Retinal pigment epithelial cell (primary cell): ENCODE results near the gene AP3B1.

ENCODE experiments used
- DNase-seq: peaks from one replicate; pipeline ENCODE4 v3.0.0-alpha.2; 2010; ENCODE audit warnings: low read depth
- H3K4me3 ChIP-seq: 2 replicates; pipeline ENCODE4 v1.5.1; 2011; ENCODE audit warnings: mild to moderate bottlenecking, low read length, control low read depth, moderate library complexity
- TF ChIP-seq, protein P1 (sequence below): conservative IDR thresholded peaks from 2 replicates; pipeline ENCODE4 v1.5.1; 2011; ENCODE audit warnings: low read depth, low read length, control low read depth, inconsistent platforms

The AP3B1 gene

DNA sequence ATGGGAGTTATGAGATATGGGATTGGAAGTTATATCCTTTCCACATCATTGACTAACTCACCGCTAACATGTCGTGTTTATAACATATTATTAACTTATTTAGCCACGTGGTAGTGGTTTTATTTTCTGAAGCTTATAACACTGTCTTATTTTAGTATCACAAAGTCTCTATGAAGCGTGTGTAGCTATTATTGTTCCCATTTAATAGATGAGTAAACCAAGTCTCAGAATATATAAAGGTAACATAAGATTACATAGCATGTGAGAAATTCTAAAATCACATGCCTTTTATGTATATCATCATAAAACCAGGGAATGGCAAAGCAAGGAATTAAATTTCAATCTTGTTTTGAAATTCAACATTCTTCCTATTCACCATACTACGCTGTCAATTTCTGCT, 15.3 kb downstream of the AP3B1 start:
- TF ChIP-seq, protein P1, sequence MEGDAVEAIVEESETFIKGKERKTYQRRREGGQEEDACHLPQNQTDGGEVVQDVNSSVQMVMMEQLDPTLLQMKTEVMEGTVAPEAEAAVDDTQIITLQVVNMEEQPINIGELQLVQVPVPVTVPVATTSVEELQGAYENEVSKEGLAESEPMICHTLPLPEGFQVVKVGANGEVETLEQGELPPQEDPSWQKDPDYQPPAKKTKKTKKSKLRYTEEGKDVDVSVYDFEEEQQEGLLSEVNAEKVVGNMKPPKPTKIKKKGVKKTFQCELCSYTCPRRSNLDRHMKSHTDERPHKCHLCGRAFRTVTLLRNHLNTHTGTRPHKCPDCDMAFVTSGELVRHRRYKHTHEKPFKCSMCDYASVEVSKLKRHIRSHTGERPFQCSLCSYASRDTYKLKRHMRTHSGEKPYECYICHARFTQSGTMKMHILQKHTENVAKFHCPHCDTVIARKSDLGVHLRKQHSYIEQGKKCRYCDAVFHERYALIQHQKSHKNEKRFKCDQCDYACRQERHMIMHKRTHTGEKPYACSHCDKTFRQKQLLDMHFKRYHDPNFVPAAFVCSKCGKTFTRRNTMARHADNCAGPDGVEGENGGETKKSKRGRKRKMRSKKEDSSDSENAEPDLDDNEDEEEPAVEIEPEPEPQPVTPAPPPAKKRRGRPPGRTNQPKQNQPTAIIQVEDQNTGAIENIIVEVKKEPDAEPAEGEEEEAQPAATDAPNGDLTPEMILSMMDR: no peak
- no peak for DNase-seq
- no peak overlapping the region for H3K4me3 ChIP-seq

DNA sequence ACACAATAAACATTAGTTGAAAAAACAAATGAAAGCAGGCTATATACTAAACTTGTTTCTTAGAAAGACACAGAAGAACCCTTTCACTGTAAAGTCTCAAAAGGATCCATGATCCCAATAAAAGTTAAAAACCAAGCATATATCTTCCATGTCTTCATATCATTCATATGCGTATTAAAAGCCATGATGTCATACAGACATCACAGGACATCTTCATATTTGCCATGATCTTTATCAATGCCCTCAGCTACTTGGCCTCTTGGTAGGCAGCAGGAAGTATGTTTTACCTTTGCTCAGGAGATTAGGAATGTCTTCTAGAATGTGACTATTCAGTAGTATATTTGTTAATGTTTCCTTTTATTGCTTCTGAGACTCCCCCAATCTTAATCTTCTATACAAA, 16.8 kb downstream of the AP3B1 start:
- no peak for DNase-seq
- TF ChIP-seq, protein P1: no peak
- H3K4me3 ChIP-seq: no peak overlapping the region

DNA sequence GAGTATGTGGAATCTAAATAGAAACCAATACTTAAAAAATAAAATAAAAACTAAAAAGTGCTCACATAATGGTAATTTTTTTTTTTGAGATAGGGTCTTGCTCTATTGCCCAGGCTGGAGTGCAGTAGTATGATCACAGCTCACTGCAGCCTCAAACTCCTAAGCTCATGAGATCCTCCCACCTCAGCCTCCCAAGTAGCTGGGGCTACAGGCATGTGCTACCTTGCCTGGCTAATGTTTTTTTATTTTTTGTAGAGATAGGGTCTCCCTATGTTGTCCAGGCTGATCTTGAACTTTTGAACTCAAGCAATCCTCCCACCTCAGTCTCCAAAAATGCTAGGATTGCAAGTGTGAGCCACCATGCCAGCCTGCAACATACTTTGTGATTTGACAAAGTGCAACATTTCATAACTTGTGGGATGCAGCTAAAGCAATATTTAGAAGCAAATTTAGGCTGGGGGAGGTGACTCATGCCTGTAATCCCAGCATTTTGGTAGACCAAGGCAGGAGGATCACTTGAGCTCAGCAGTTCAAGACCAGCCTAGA, 18.4 kb downstream of the AP3B1 start:
- no peak overlapping the region for H3K4me3 ChIP-seq
- DNase-seq: no peak
- TF ChIP-seq, protein P1: no peak

DNA sequence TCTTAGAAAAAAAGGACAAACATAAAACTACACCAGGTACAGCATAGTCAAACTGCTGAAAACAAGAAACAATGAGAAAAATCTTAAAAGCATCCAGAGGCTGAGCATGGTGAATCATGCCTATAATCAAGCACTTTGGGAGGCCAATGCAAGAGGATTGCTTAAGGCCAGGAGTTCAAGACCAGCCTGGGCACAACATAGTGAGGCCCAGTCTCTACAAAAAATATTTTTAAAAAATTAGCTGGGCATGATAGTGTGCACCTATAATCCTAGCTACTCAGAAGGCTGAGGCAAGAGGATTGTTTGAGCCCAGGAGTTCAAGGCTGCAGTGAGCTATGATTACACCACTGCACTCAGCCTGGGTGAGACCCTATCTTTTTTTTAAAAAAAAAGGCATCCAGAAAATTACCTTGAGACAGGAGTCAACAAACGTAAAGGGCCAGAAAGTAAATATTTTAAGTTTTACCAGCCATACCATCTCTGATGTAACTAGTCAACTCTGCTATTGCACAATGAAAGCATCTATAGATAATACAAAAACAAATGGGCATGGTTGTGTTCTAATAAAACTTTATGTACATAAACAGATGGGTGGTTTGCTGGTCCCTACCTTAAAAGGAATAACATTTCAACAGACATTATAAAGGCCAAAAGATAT, 19.8 kb downstream of the AP3B1 start:
- no peak overlapping the region for H3K4me3 ChIP-seq
- no peak for DNase-seq
- TF ChIP-seq, protein P1: no peak

DNA sequence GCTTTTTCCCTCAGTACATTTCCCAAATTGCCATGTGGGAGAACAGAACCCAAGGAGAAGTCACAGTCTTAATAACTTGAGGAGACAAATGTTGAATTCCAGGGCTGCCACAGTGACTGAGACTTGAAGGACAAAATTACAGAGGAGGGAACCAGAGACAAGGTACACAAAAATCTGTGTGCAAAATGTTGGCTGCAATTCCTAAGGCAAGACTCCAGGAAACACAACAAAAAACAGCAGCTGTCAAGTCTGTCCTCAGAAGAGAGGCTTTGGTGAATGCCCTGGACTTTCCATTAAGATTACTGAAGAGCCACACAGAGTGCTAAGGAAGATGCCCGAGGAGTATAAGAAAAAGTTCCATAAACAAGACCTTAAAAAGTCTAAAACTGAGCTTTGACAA, 21.1 kb downstream of the AP3B1 start:
- no peak overlapping the region for H3K4me3 ChIP-seq
- no peak for DNase-seq
- TF ChIP-seq, protein P1: no peak

DNA sequence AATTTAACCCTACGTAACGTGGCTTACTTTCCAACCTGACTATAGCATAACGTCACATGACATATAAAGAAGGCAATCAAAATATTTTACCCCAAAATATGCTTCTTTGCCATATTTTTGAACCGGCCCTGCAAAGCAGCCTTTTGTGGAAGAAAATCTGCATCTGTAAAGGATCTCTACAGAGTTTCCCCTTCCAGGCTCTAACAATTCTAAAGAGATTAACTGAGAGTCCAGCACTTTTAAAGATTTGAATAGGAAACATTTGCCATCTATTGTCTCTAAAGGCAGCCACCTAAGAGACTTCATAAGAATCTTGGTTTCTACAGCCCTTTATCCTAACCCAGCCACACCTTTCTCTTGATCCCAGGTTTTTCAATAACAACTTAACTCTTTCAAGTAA, 22.7 kb downstream of the AP3B1 start:
- TF ChIP-seq, protein P1: no peak
- H3K4me3 ChIP-seq: no peak overlapping the region
- DNase-seq: no peak

DNA sequence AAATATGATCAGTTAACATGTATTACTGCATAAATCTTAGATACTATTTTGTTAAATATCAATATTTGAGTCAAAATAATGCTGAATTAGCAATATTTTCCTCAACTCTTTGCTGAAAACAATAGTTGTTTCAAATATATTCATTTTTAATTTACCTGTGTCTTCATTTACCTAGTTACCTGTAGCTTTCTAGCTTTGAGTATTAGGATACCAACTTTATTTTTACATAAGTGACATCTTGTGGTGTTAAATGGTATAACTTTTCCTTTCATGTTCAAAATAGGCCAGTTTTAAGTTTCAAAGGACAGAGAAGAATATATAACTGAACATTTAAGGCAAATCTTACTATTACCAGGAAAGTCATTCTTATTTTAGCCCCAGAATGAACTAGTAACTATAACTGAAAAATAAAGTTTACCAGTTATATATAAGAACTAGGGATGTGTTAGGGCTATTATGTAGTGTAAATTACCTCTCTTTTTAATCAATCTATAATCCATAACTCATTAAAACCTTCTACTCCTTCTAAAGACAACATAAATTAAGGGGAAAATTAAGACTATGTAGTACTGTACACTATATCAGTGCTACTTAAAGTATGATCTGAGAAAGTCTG, 25.3 kb downstream of the AP3B1 start:
- no peak for DNase-seq
- TF ChIP-seq, protein P1: peak; percentile 28
- H3K4me3 ChIP-seq: no peak overlapping the region
